ENCODE data around the gene PDK3.

Gene PDK3

GRCh38 chrX:24464836-24465531, at the start of gene PDK3:
Gene PDK3, plus strand, starts transcription at chrX:24465286. Its CDS starts 170 bp downstream, at chrX:24465456.
- DNase-seq: peak; percentile 77 to 83

GRCh38 chrX:24415921-24416320, 49.2 kb upstream of the PDK3 start:
- DNase-seq: no peak

- DNase-seq: no peak
Measured at GRCh38 chrX:24423960-24424359, 41.1 kb upstream of the PDK3 start.

GRCh38 chrX:24424948-24425347, 40.1 kb upstream of the PDK3 start:
- DNase-seq: no peak

GRCh38 chrX:24425806-24426205, 39.3 kb upstream of the PDK3 start:
- no peak for DNase-seq

GRCh38 chrX:24426340-24426913, 38.7 kb upstream of the PDK3 start:
- DNase-seq: no peak

GRCh38 chrX:24426921-24427746, 38.0 kb upstream of the PDK3 start:
- no peak for DNase-seq

- DNase-seq: no peak
Measured at GRCh38 chrX:24427747-24428019, 37.4 kb upstream of the PDK3 start.

GRCh38 chrX:24428516-24428915, 36.6 kb upstream of the PDK3 start:
- no peak for DNase-seq

GRCh38 chrX:24435060-24435459, 30.0 kb upstream of the PDK3 start:
- DNase-seq: no peak

GRCh38 chrX:24443918-24444317, 21.2 kb upstream of the PDK3 start:
- DNase-seq: no peak

- DNase-seq: no peak
Measured at GRCh38 chrX:24444645-24445044, 20.4 kb upstream of the PDK3 start.

- no peak for DNase-seq
Measured at GRCh38 chrX:24448762-24449250, 16.3 kb upstream of the PDK3 start.

- no peak for DNase-seq
Measured at GRCh38 chrX:24463077-24463476, 2.0 kb upstream of the PDK3 start.

GRCh38 chrX:24464498-24464835, 619 bp upstream of the PDK3 start:
- no peak for DNase-seq

GRCh38 chrX:24465532-24465865, 413 bp downstream of the PDK3 start:
- no peak for DNase-seq

GRCh38 chrX:24466025-24466424, 939 bp downstream of the PDK3 start:
- DNase-seq: no peak

- no peak for DNase-seq
Measured at GRCh38 chrX:24468245-24468644, 3.2 kb downstream of the PDK3 start.

- DNase-seq: no peak
Measured at GRCh38 chrX:24471808-24472207, 6.7 kb downstream of the PDK3 start.

- DNase-seq: no peak
Measured at GRCh38 chrX:24475480-24475879, 10.4 kb downstream of the PDK3 start.

GRCh38 chrX:24478509-24478908, 13.4 kb downstream of the PDK3 start:
- no peak for DNase-seq

- DNase-seq: peak; percentile 62 to 70
Measured at GRCh38 chrX:24479924-24480323, 14.8 kb downstream of the PDK3 start.

- DNase-seq: no peak
Measured at GRCh38 chrX:24480400-24480865, 15.3 kb downstream of the PDK3 start.

- DNase-seq: no peak
Measured at GRCh38 chrX:24482823-24483415, 17.8 kb downstream of the PDK3 start.

All from activated CD4-positive, alpha-beta T cell treated with anti-CD3 and anti-CD28 coated beads for 4 hours (primary cell).